ENCODE data around the gene MTX1.

Gene MTX1

GRCh38 chr1:155256058-155256852, 47.8 kb downstream of the MTX1 start:
- Histone ChIP-seq H2BK15ac (replicated peaks; ENCODE audit: low read depth) (no peak overlapping the region), H3K9ac (ENCODE audit: low read length) (peak overlapping the region; percentile 86), H3K79me1 (ENCODE audit: low read length) (peaks cover 8% of the 10 kb centered on the region), H2BK5ac (ENCODE audit: low read length) (no peak overlapping the region), H3K36me3 (ENCODE audit: control insufficient read depth, insufficient read depth, low read length) (peaks cover 3% of the 10 kb centered on the region), H4K8ac (ENCODE audit: low read depth, low read length) (no peak overlapping the region), H3K27ac (ENCODE audit: low read depth, low read length) (no peak overlapping the region), H4K5ac (ENCODE audit: low read length) (no peak overlapping the region), H3K4me1 (ENCODE audit: control insufficient read depth, low read depth, low read length) (peaks cover 8% of the 10 kb centered on the region), H3K4me2 (ENCODE audit: low read length) (peak overlapping the region; percentile 95), H2BK120ac (ENCODE audit: low read depth, low read length) (no peak overlapping the region), H3K23ac (ENCODE audit: low read length) (no peak overlapping the region), H3K56ac (ENCODE audit: low read length) (peak overlapping the region; percentile 95), H3K4ac (ENCODE audit: low read depth, low read length) (no peak overlapping the region), H2AK5ac (ENCODE audit: low read length) (no peak overlapping the region), H3K79me2 (ENCODE audit: control insufficient read depth, insufficient read depth, low read length) (peaks cover 2% of the 10 kb centered on the region), H3K27me3 (ENCODE audit: insufficient read depth, low read length, poor library complexity) (no peaks in the 10 kb centered on the region), H3K18ac (ENCODE audit: low read length) (no peak overlapping the region), H3K4me3 (ENCODE audit: low read length) (no peak overlapping the region)
- DNase-seq = no peak
- no CpG with 5 or more reads among the region's 20 CpGs for WGBS (ENCODE audit: extremely low coverage, insufficient coverage, low lambda C conversion rate)

GRCh38 chr1:155260276-155260675, 51.8 kb downstream of the MTX1 start:
- Histone ChIP-seq H3K18ac (ENCODE audit: low read length) (no peak overlapping the region), H3K79me2 (ENCODE audit: control insufficient read depth, insufficient read depth, low read length) (peaks cover 4% of the 10 kb centered on the region), H3K9ac (ENCODE audit: low read length) (no peak overlapping the region), H2BK5ac (ENCODE audit: low read length) (no peak overlapping the region), H3K27ac (ENCODE audit: low read depth, low read length) (no peak overlapping the region), H4K5ac (ENCODE audit: low read length) (no peak overlapping the region), H2BK120ac (ENCODE audit: low read depth, low read length) (no peak overlapping the region), H3K36me3 (ENCODE audit: control insufficient read depth, insufficient read depth, low read length) (peaks cover 8% of the 10 kb centered on the region), H3K27me3 (ENCODE audit: insufficient read depth, low read length, poor library complexity) (no peaks in the 10 kb centered on the region), H3K23ac (ENCODE audit: low read length) (no peak overlapping the region), H3K79me1 (ENCODE audit: low read length) (peaks cover 5% of the 10 kb centered on the region), H2BK15ac (replicated peaks; ENCODE audit: low read depth) (no peak overlapping the region), H3K4me1 (ENCODE audit: control insufficient read depth, low read depth, low read length) (peaks cover 3% of the 10 kb centered on the region), H3K4me2 (ENCODE audit: low read length) (no peak overlapping the region), H3K4ac (ENCODE audit: low read depth, low read length) (no peak overlapping the region), H3K4me3 (ENCODE audit: low read length) (no peak overlapping the region), H3K56ac (ENCODE audit: low read length) (no peak overlapping the region), H4K8ac (ENCODE audit: low read depth, low read length) (no peak overlapping the region), H2AK5ac (ENCODE audit: low read length) (no peak overlapping the region)
- DNase-seq = no peak
- WGBS (ENCODE audit: extremely low coverage, insufficient coverage, low lambda C conversion rate) = no CpG with 5 or more reads among the region's 5 CpGs

- Histone ChIP-seq H3K9ac (ENCODE audit: low read length) (peak overlapping the region; percentile 98), H3K4me1 (ENCODE audit: control insufficient read depth, low read depth, low read length) (peaks cover 3% of the 10 kb centered on the region), H3K18ac (ENCODE audit: low read length) (no peak overlapping the region), H3K27me3 (ENCODE audit: insufficient read depth, low read length, poor library complexity) (no peaks in the 10 kb centered on the region), H2BK5ac (ENCODE audit: low read length) (no peak overlapping the region), H3K4ac (ENCODE audit: low read depth, low read length) (no peak overlapping the region), H3K56ac (ENCODE audit: low read length) (peak overlapping the region; percentile 98), H4K8ac (ENCODE audit: low read depth, low read length) (no peak overlapping the region), H2BK15ac (replicated peaks; ENCODE audit: low read depth) (no peak overlapping the region), H3K27ac (ENCODE audit: low read depth, low read length) (no peak overlapping the region), H2AK5ac (ENCODE audit: low read length) (peak overlapping the region; percentile 4), H3K4me2 (ENCODE audit: low read length) (peak overlapping the region; percentile 73), H3K79me2 (ENCODE audit: control insufficient read depth, insufficient read depth, low read length) (peaks cover 4% of the 10 kb centered on the region), H3K23ac (ENCODE audit: low read length) (no peak overlapping the region), H3K36me3 (ENCODE audit: control insufficient read depth, insufficient read depth, low read length) (peaks cover 13% of the 10 kb centered on the region), H4K5ac (ENCODE audit: low read length) (no peak overlapping the region), H3K4me3 (ENCODE audit: low read length) (peak overlapping the region; percentile 90), H2BK120ac (ENCODE audit: low read depth, low read length) (no peak overlapping the region), H3K79me1 (ENCODE audit: low read length) (peaks cover 5% of the 10 kb centered on the region)
- DNase-seq = no peak
- WGBS (ENCODE audit: extremely low coverage, insufficient coverage, low lambda C conversion rate) = no CpG with 5 or more reads among the region's 9 CpGs
Measured at GRCh38 chr1:155261493-155261851, 53.0 kb downstream of the MTX1 start.

GRCh38 chr1:155261852-155262673, 53.6 kb downstream of the MTX1 start, which contains the start of gene SCAMP3:
Gene SCAMP3, minus strand, starts transcription at chr1:155262360. Its CDS starts 209 bp downstream, at chr1:155262151.
- Histone ChIP-seq H3K23ac (ENCODE audit: low read length) (no peak within 1 kb of the TSS), H3K27me3 (ENCODE audit: insufficient read depth, low read length, poor library complexity) (no peaks in the 10 kb centered on the region), H2BK120ac (ENCODE audit: low read depth, low read length) (no peak within 1 kb of the TSS), H2AK5ac (ENCODE audit: low read length) (peak within 1 kb of the TSS; percentile 4), H3K4ac (ENCODE audit: low read depth, low read length) (no peak within 1 kb of the TSS), H3K4me2 (ENCODE audit: low read length) (peak within 1 kb of the TSS; percentile 73), H3K79me1 (ENCODE audit: low read length) (peaks cover 5% of the 10 kb centered on the region), H3K4me3 (ENCODE audit: low read length) (peak within 1 kb of the TSS; percentile 90), H2BK15ac (replicated peaks; ENCODE audit: low read depth) (no peak within 1 kb of the TSS), H3K56ac (ENCODE audit: low read length) (peak within 1 kb of the TSS; percentile 98), H3K27ac (ENCODE audit: low read depth, low read length) (peak within 1 kb of the TSS; percentile 88), H3K4me1 (ENCODE audit: control insufficient read depth, low read depth, low read length) (peaks cover 3% of the 10 kb centered on the region), H3K79me2 (ENCODE audit: control insufficient read depth, insufficient read depth, low read length) (peaks cover 4% of the 10 kb centered on the region), H3K36me3 (ENCODE audit: control insufficient read depth, insufficient read depth, low read length) (peaks cover 15% of the 10 kb centered on the region), H4K8ac (ENCODE audit: low read depth, low read length) (no peak within 1 kb of the TSS), H3K9ac (ENCODE audit: low read length) (peak within 1 kb of the TSS; percentile 98), H4K5ac (ENCODE audit: low read length) (no peak within 1 kb of the TSS), H3K18ac (ENCODE audit: low read length) (no peak within 1 kb of the TSS), H2BK5ac (ENCODE audit: low read length) (peak within 1 kb of the TSS; percentile 39)
- peak; percentile 99 for DNase-seq
- WGBS (ENCODE audit: extremely low coverage, insufficient coverage, low lambda C conversion rate) = no CpG with 5 or more reads among the region's 47 CpGs

- H4K8ac ChIP-seq (ENCODE audit: low read depth, low read length) = no peak overlapping the region
- H3K4me3 ChIP-seq (ENCODE audit: low read length) = no peak overlapping the region
- peaks cover 3% of the 10 kb centered on the region for H3K4me1 ChIP-seq (ENCODE audit: control insufficient read depth, low read depth, low read length)
- no CpG with 5 or more reads among the region's 11 CpGs for WGBS (ENCODE audit: extremely low coverage, insufficient coverage, low lambda C conversion rate)
- H3K56ac ChIP-seq (ENCODE audit: low read length) = no peak overlapping the region
- no peak overlapping the region for H3K4ac ChIP-seq (ENCODE audit: low read depth, low read length)
- H3K18ac ChIP-seq (ENCODE audit: low read length) = no peak overlapping the region
- H3K9ac ChIP-seq (ENCODE audit: low read length) = no peak overlapping the region
- H3K27me3 ChIP-seq (ENCODE audit: insufficient read depth, low read length, poor library complexity) = no peaks in the 10 kb centered on the region
- peaks cover 9% of the 10 kb centered on the region for H3K79me1 ChIP-seq (ENCODE audit: low read length)
- H3K23ac ChIP-seq (ENCODE audit: low read length) = no peak overlapping the region
- no peak for DNase-seq
- H3K79me2 ChIP-seq (ENCODE audit: control insufficient read depth, insufficient read depth, low read length) = peaks cover 4% of the 10 kb centered on the region
- H2AK5ac ChIP-seq (ENCODE audit: low read length) = no peak overlapping the region
- H3K4me2 ChIP-seq (ENCODE audit: low read length) = no peak overlapping the region
- H2BK15ac ChIP-seq (replicated peaks; ENCODE audit: low read depth) = no peak overlapping the region
- peaks cover 21% of the 10 kb centered on the region for H3K36me3 ChIP-seq (ENCODE audit: control insufficient read depth, insufficient read depth, low read length)
- no peak overlapping the region for H4K5ac ChIP-seq (ENCODE audit: low read length)
- no peak overlapping the region for H3K27ac ChIP-seq (ENCODE audit: low read depth, low read length)
- H2BK5ac ChIP-seq (ENCODE audit: low read length) = no peak overlapping the region
- no peak overlapping the region for H2BK120ac ChIP-seq (ENCODE audit: low read depth, low read length)
Measured at GRCh38 chr1:155263067-155263466, 54.6 kb downstream of the MTX1 start.

Measured in mesendoderm (in vitro differentiated cells).